Measurements from ENCODE around the gene TSPAN4.

TSPAN4 gene

GRCh38 chr11:856397-856796, 13.7 kb downstream of the TSPAN4 start:
- TF ChIP-seq, protein P1, sequence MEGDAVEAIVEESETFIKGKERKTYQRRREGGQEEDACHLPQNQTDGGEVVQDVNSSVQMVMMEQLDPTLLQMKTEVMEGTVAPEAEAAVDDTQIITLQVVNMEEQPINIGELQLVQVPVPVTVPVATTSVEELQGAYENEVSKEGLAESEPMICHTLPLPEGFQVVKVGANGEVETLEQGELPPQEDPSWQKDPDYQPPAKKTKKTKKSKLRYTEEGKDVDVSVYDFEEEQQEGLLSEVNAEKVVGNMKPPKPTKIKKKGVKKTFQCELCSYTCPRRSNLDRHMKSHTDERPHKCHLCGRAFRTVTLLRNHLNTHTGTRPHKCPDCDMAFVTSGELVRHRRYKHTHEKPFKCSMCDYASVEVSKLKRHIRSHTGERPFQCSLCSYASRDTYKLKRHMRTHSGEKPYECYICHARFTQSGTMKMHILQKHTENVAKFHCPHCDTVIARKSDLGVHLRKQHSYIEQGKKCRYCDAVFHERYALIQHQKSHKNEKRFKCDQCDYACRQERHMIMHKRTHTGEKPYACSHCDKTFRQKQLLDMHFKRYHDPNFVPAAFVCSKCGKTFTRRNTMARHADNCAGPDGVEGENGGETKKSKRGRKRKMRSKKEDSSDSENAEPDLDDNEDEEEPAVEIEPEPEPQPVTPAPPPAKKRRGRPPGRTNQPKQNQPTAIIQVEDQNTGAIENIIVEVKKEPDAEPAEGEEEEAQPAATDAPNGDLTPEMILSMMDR (IDR thresholded peaks at IDR 0.05; ENCODE audit: insufficient read depth, missing control alignments), result no peak
- FAIRE-seq (no peak), DNase-seq (ENCODE audit: insufficient read length, low spot score) (no peak)

DNA sequence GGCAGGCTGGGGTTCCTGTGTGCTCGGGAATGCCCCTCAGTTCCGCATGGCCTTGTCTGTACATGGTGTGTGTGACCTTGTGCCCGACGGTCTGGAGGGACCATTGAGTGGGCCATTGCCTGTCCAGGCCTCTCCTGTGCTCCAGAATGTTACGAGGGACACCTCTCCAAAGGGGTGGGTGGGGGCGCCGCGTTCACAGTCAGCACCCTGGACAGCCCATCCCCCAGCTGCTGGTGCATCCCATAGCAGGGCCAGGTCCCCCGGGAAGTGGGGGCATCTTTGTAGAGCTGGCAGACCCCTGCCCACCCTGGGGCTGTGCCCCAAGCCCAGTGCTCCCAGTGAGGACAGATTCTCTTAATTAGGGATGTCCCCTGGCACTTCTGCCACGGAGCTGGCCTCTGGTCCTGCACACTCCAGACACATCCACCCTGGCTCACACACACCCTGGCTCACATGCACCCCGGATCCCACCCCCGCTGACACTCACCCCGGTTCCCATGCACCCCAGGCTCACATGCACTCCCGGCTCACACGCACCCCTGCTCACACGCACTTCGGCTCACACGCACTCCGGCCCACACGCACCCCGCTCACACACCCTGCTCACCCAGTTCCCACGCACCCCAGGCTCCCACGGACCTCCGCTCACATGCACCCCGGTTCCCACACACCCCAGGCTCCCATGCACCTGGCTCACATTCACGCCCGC, 15.6 kb downstream of the TSPAN4 start:
- TF ChIP-seq, protein P1 (IDR thresholded peaks at IDR 0.05; ENCODE audit: insufficient read depth, missing control alignments), result no peak
- no peak for FAIRE-seq
- DNase-seq (ENCODE audit: insufficient read length, low spot score), result no peak

GRCh38 chr11:858762-859339, 16.2 kb downstream of the TSPAN4 start:
- FAIRE-seq, result no peak
- TF ChIP-seq, protein P1 (IDR thresholded peaks at IDR 0.05; ENCODE audit: insufficient read depth, missing control alignments), result no peak
- DNase-seq (ENCODE audit: insufficient read length, low spot score), result no peak

DNA sequence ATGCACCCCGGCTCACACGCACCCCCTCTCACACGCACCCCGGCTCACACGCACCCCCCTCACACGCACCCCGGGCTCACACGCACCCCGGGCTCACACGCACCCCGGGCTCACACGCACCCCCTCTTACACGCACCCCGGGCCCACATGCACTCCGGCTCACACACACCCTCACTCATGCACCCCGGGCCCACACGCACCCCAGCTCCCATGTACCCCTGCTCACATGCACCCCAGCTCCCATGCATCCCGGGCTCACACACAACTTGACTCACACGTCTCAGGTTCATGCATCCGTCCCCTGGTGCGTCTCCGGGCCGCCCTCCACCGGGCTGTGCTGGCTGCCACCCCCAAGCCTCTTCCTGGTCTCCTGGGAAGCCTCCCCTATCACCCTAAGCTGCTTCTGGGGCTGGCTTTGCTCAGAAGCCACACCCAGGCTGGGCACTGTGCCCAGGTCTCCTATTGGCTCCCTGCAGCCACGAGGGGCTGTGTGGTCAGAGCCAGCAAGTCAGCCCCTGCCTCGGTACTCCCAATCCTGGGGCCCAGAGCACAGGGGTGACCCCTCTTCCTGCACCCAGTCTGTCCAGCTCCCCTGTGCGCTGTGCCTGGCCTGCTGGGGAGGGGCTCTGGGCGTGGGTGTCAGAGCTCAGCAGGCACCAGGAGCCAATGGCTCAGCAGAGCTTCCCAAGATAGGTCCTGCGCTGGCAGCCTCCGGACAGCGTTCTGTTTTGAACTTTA, 16.9 kb downstream of the TSPAN4 start:
- DNase-seq (ENCODE audit: insufficient read length, low spot score), result peak; percentile 84
- TF ChIP-seq, protein P1 (IDR thresholded peaks at IDR 0.05; ENCODE audit: insufficient read depth, missing control alignments), result no peak
- FAIRE-seq, result no peak

GRCh38 chr11:860234-861104, 17.8 kb downstream of the TSPAN4 start:
- TF ChIP-seq, protein P1 (IDR thresholded peaks at IDR 0.05; ENCODE audit: insufficient read depth, missing control alignments), result no peak
- DNase-seq (ENCODE audit: insufficient read length, low spot score), result no peak
- FAIRE-seq, result no peak

GRCh38 chr11:861105-861479, 18.4 kb downstream of the TSPAN4 start:
- DNase-seq (ENCODE audit: insufficient read length, low spot score), result no peak
- no peak for FAIRE-seq
- TF ChIP-seq, protein P1 (IDR thresholded peaks at IDR 0.05; ENCODE audit: insufficient read depth, missing control alignments), result no peak
